H1 (cell line): Measurements from ENCODE around the gene COBLL1. TPM values are rescaled to one million over a fixed set of nuclear protein-coding genes. Genes with fewer than 3 reads are reported as not detected.

Experiments used
- CTCF ChIA-PET: fragments of 300-600 bp; sonication (Branson Sonifier 250); formaldehyde crosslinking; loops from one replicate; lab custom pipeline; 2021; ENCODE audit not compliant: partially characterized antibody; lab: Charles Lee
- POLR2A ChIA-PET: fragments of 300-600 bp; sonication (Branson Sonifier 250); formaldehyde crosslinking; loops from one replicate; lab custom pipeline; 2021; ENCODE audit warnings: inconsistent platforms; ENCODE audit not compliant: partially characterized antibody; lab: Charles Lee
- DNase-seq, 2 experiments: peaks; one replicate each; pipeline versions ENCODE4 v3.0.0 to v3.0.0-alpha.2; 2010 to 2022; ENCODE audit warnings: low spot score in 2 of 2, low read depth in 1 of 2, mixed read lengths in 1 of 2
- FAIRE-seq: peaks from 2 replicates; lab custom pipeline; 2011; peaks lifted over from hg19 to GRCh38; lab: Jason Lieb, UNC
- H2AFZ ChIP-seq: 2 replicates; pipeline ENCODE4 v1.8.1; 2012; ENCODE audit warnings: low read length, inconsistent platforms
- H2AK5ac ChIP-seq: 2 replicates; pipeline ENCODE4 v1.6.1; 2013; ENCODE audit warnings: low read depth, low read length
- H2BK120ac ChIP-seq: replicated peaks from 2 replicates; pipeline ENCODE3; 2013; ENCODE audit warnings: low read depth, low read length, inconsistent platforms
- H2BK12ac ChIP-seq: 2 replicates; pipeline ENCODE4 v1.6.1; 2013; ENCODE audit warnings: low read depth, low read length
- H2BK15ac ChIP-seq: 2 replicates; pipeline ENCODE4 v1.6.1; 2013; ENCODE audit warnings: low read length
- H2BK20ac ChIP-seq: 2 replicates; pipeline ENCODE4 v1.6.1; 2013; ENCODE audit warnings: low read length
- H2BK5ac ChIP-seq: 2 replicates; pipeline ENCODE4 v1.6.1; 2013; ENCODE audit warnings: low read depth, low read length
- H3K14ac ChIP-seq: 2 replicates; pipeline ENCODE4 v1.6.1; 2013; ENCODE audit warnings: inconsistent platforms; ENCODE audit not compliant: insufficient read length
- H3K18ac ChIP-seq: 2 replicates; pipeline ENCODE4 v1.6.1; 2013; ENCODE audit warnings: low read length; ENCODE audit errors: extremely low read depth
- H3K23ac ChIP-seq: 2 replicates; pipeline ENCODE4 v1.6.1; 2013; ENCODE audit warnings: inconsistent platforms; ENCODE audit not compliant: insufficient read length
- H3K23me2 ChIP-seq: 2 replicates; pipeline ENCODE4 v1.6.1; 2013; ENCODE audit warnings: low read depth, low read length
- H3K27ac ChIP-seq: 2 replicates; pipeline ENCODE4 v1.6.1; 2011; ENCODE audit warnings: low read depth, low read length, inconsistent platforms
- H3K27me3 ChIP-seq, 4 experiments: replicated peaks in 1 of 4; 1 replicate in 1 of 4; 2 replicates in 3 of 4; pipeline versions ENCODE4 v1.6.1 to v1.8.1; 2011 to 2013; ENCODE audit warnings: low read length in 3 of 4, mild to moderate bottlenecking in 3 of 4, inconsistent platforms in 2 of 4, mixed read lengths in 2 of 4, moderate library complexity in 1 of 4; ENCODE audit not compliant: control insufficient read depth in 3 of 4, insufficient read depth in 3 of 4; ENCODE audit errors: extremely low read depth in 1 of 4
- H3K36me3 ChIP-seq, 4 experiments: 2 replicates each; pipeline versions ENCODE4 v1.6.1 to v1.8.1; 2011 to 2013; ENCODE audit warnings: mild to moderate bottlenecking in 4 of 4, low read length in 3 of 4, moderate library complexity in 2 of 4, control low read depth in 1 of 4, inconsistent platforms in 1 of 4; ENCODE audit not compliant: insufficient read depth in 4 of 4, control insufficient read depth in 2 of 4
- H3K4ac ChIP-seq: replicated peaks from 2 replicates; pipeline ENCODE3; 2013; ENCODE audit warnings: low read length, low read depth, mixed read lengths, inconsistent platforms; ENCODE audit not compliant: insufficient read length
- H3K4me1 ChIP-seq, 4 experiments: replicated peaks in 1 of 4; 1 replicate in 1 of 4; 2 replicates in 3 of 4; pipeline versions ENCODE4 v1.6.1 to v1.8.1; 2011 to 2013; ENCODE audit warnings: low read length in 3 of 4, inconsistent platforms in 2 of 4, mixed read lengths in 1 of 4; ENCODE audit not compliant: insufficient read depth in 4 of 4, control insufficient read depth in 3 of 4
- H3K4me2 ChIP-seq, 2 experiments: 2 replicates each; pipeline versions ENCODE4 v1.6.1 to v1.8.1; 2011 to 2013; ENCODE audit warnings: low read depth in 2 of 2, low read length in 2 of 2, control low read depth in 1 of 2, inconsistent platforms in 1 of 2, mild to moderate bottlenecking in 1 of 2; ENCODE audit not compliant: insufficient read depth in 1 of 2
- H3K4me3 ChIP-seq, 4 experiments: fragments of 200-600, 300-600 bp in 1 of 4; sonication (generic), shearing (Covaris generic), sonication (Bioruptor Twin) in 1 of 4; 2 replicates each; pipeline versions ENCODE4 v1.5.1 to v1.8.1; 2011 to 2016; ENCODE audit warnings: low read length in 4 of 4, low read depth in 3 of 4, control low read depth in 2 of 4, inconsistent platforms in 2 of 4, mild to moderate bottlenecking in 2 of 4, mixed read lengths in 1 of 4, moderate library complexity in 1 of 4; ENCODE audit not compliant: insufficient read depth in 2 of 4; ENCODE audit errors: extremely low read depth in 1 of 4
- H3K56ac ChIP-seq: replicated peaks from 2 replicates; pipeline ENCODE3; 2013; ENCODE audit warnings: low read depth, mild to moderate bottlenecking, mixed read lengths, low read length, inconsistent platforms; ENCODE audit not compliant: insufficient read length
- H3K79me1 ChIP-seq: 2 replicates; pipeline ENCODE4 v1.6.1; 2013; ENCODE audit warnings: low read depth, low read length, control low read depth
- H3K79me2 ChIP-seq, 2 experiments: 2 replicates each; pipeline versions ENCODE4 v1.6.1 to v1.8.1; 2012 to 2013; ENCODE audit warnings: low read length in 2 of 2, mild to moderate bottlenecking in 2 of 2, inconsistent platforms in 1 of 2; ENCODE audit not compliant: insufficient read depth in 2 of 2, control insufficient read depth in 1 of 2
- H3K9ac ChIP-seq, 4 experiments: replicated peaks in 1 of 4; 1 replicate in 1 of 4; 2 replicates in 3 of 4; pipeline versions ENCODE4 v1.6.1 to v1.8.1; 2011 to 2013; ENCODE audit warnings: low read depth in 3 of 4, low read length in 3 of 4, control low read depth in 2 of 4, mild to moderate bottlenecking in 2 of 4, moderate library complexity in 2 of 4, inconsistent platforms in 1 of 4; ENCODE audit errors: extremely low read depth in 1 of 4
- H3K9me3 ChIP-seq, 2 experiments: 2 replicates each; pipeline versions ENCODE4 v1.6.1 to v1.8.1; 2012 to 2013; ENCODE audit warnings: mild to moderate bottlenecking in 2 of 2, moderate library complexity in 2 of 2, control low read depth in 1 of 2, inconsistent platforms in 1 of 2, low read depth in 1 of 2, low read length in 1 of 2, mixed read lengths in 1 of 2; ENCODE audit not compliant: insufficient read depth in 2 of 2
- H4K20me1 ChIP-seq, 2 experiments: replicated peaks in 1 of 2; 2 replicates each; pipeline versions ENCODE3 to v1.8.1; 2011 to 2013; ENCODE audit warnings: inconsistent platforms in 2 of 2, low read length in 2 of 2, mild to moderate bottlenecking in 1 of 2; ENCODE audit not compliant: insufficient read depth in 2 of 2, control insufficient read depth in 1 of 2
- H4K5ac ChIP-seq: 2 replicates; pipeline ENCODE4 v1.6.1; 2013; ENCODE audit warnings: low read length, low read depth, mixed read lengths, inconsistent platforms; ENCODE audit not compliant: insufficient read length
- H4K8ac ChIP-seq: 2 replicates; pipeline ENCODE4 v1.8.0; 2013; ENCODE audit warnings: mild to moderate bottlenecking, moderate library complexity, low read length, inconsistent platforms; ENCODE audit not compliant: insufficient read depth; ENCODE audit errors: extremely low read depth
- H4K91ac ChIP-seq: replicated peaks from 2 replicates; pipeline ENCODE3; 2013; ENCODE audit warnings: low read length, mixed read lengths, inconsistent platforms; ENCODE audit not compliant: insufficient read length
- ASH2L ChIP-seq: fragments of 200-600, 300-600 bp; sonication (generic); IDR thresholded peaks from one replicate; pipeline ENCODE4 v1.7.1; 2017; ENCODE audit warnings: low read length
- BACH1 ChIP-seq: IDR thresholded peaks from 2 replicates; pipeline ENCODE4 v1.6.1; 2012; ENCODE audit warnings: low read length, improper control_type of control experiment
- EP300 ChIP-seq, 2 experiments: IDR thresholded peaks; 1 replicate in 1 of 2; 2 replicates in 1 of 2; pipeline ENCODE4 v1.6.1; 2011 to 2012; ENCODE audit warnings: low read depth in 2 of 2, low read length in 2 of 2, mild to moderate bottlenecking in 2 of 2, borderline replicate concordance in 1 of 2, inconsistent platforms in 1 of 2, moderate library complexity in 1 of 2
- GTF2F1 ChIP-seq: IDR thresholded peaks from 2 replicates; pipeline ENCODE4 v1.6.1; 2012; ENCODE audit warnings: low read depth, low read length, improper control_type of control experiment, borderline replicate concordance
- JUN ChIP-seq: IDR thresholded peaks from 2 replicates; pipeline ENCODE4 v1.6.1; 2011; ENCODE audit warnings: low read depth, mild to moderate bottlenecking, improper control_type of control experiment, low read length
- JUND ChIP-seq: IDR thresholded peaks from 2 replicates; pipeline ENCODE4 v1.6.1; 2011; ENCODE audit warnings: mild to moderate bottlenecking, improper control_type of control experiment, low read length
- KDM1A ChIP-seq: fragments of 200-600, 300-600 bp; sonication (generic); IDR thresholded peaks from 2 replicates; pipeline ENCODE4 v1.7.1; 2016; ENCODE audit warnings: mild to moderate bottlenecking, low read length, borderline replicate concordance
- NRF1 ChIP-seq: IDR thresholded peaks from 2 replicates; pipeline ENCODE4 v1.6.1; 2011; ENCODE audit warnings: mild to moderate bottlenecking, low read depth, low read length, improper control_type of control experiment
- SUZ12 ChIP-seq: fragments of 200-600 bp; sonication (generic); IDR thresholded peaks from 2 replicates; pipeline ENCODE4 v1.6.1; 2012; ENCODE audit warnings: mild to moderate bottlenecking, inconsistent platforms, low read length, moderate library complexity, mixed read lengths
- WGBS, 2 experiments: shearing (Covaris generic) in 1 of 2; methylation state at CpG; one replicate each; pipeline versions ENCODE4 v1.1.6 to v1.1.7; 2013 to 2015; ENCODE audit warnings: low lambda C conversion rate in 2 of 2, mixed read lengths in 2 of 2, inconsistent platforms in 1 of 2, low coverage in 1 of 2, missing lambda C conversion rate in 1 of 2; ENCODE audit not compliant: insufficient replicate concordance in 2 of 2, insufficient coverage in 1 of 2, insufficient read length in 1 of 2; ENCODE audit errors: extremely low coverage in 1 of 2, missing lambda C conversion rate in 1 of 2; 5-methylcytosine and 5-hydroxymethylcytosine counted together
- polyA plus RNA-seq, 7 experiments: library from polyadenylated mRNA; depleted of rRNA in 3 of 7; stranded (reverse) in 5 of 7; unstranded in 2 of 7; fragments of >200 nt in 5 of 7; fragments of 200-250 nt in 2 of 7; gene quantifications; 1 replicate in 5 of 7; 2 replicates in 1 of 7; 4 replicates in 1 of 7; pipeline versions ENCODE4 v1.2.1 to v1.2.3, GENCODE V29; 2011 to 2013; ENCODE audit warnings: missing spikeins in 2 of 7, mixed read lengths in 2 of 7
- total RNA-seq: library from RNA; stranded (reverse); fragmentation: NEBNext Ultra II Directional; extraction: Animal tissue kit (Norgen Biotek cat#: 25700); gene quantifications from 2 replicates; pipeline ENCODE4 v1.2.1, GENCODE V29; 2021

The COBLL1 gene
- total and polyA plus RNA-seq, 2 of the 8 experiments (the other 6 are each of a cell fraction or from before 2014, with no cell fraction given) = 2.2 to 6.2 TPM

- no peak overlapping the region for H3K4ac ChIP-seq
- H4K91ac ChIP-seq = no peak overlapping the region
- no peaks in the 10 kb centered on the region for H3K9me3 ChIP-seq
- no peaks in the 10 kb centered on the region for H3K23me2 ChIP-seq
- H2BK5ac ChIP-seq = no peak overlapping the region
- no peak overlapping the region for H4K8ac ChIP-seq
- H2AK5ac ChIP-seq = no peak overlapping the region
- H3K18ac ChIP-seq = no peak overlapping the region
- no peaks in the 10 kb centered on the region for H4K20me1 ChIP-seq
- H3K23ac ChIP-seq = no peak overlapping the region
- no peaks in the 10 kb centered on the region for H3K36me3 ChIP-seq
- H2BK15ac ChIP-seq = no peak overlapping the region
- no peak overlapping the region for H3K27ac ChIP-seq
- H3K27me3 ChIP-seq = no peaks in the 10 kb centered on the region
- H3K4me1 ChIP-seq = no peaks in the 10 kb centered on the region
- TF ChIP-seq GTF2F1 (no peak), KDM1A (no peak), BACH1 (no peak), ASH2L (no peak), NRF1 (no peak), JUND (no peak), EP300 (IDR thresholded peaks at IDR 0.05; ENCODE audit: borderline replicate concordance in 1 of 2, low read depth in 2 of 2, low read length in 2 of 2) (no peak), JUN (no peak), SUZ12 (no peak)
- TF ChIP-seq, all 59 proteins: peak for 0
- CTCF ChIA-PET = interaction anchor here (0.5 to 1.7 kb wide), 5 partner anchors 8 to 132 kb away, joined by 3 to 4 read pairs (median 4); no protein-coding TSS in a partner anchor
- FAIRE-seq (no peak), DNase-seq (no peak)
- Histone ChIP-seq H3K79me2 (no peaks in the 10 kb centered on the region), H3K56ac (no peak overlapping the region), H2AFZ (no peak overlapping the region), H2BK120ac (no peak overlapping the region), H2BK12ac (no peak overlapping the region), H3K4me3 (no peak overlapping the region), H2BK20ac (no peak overlapping the region), H3K4me2 (no peak overlapping the region), H4K5ac (no peak overlapping the region), H3K14ac (no peak overlapping the region), H3K9ac (no peak overlapping the region), H3K79me1 (no peaks in the 10 kb centered on the region)
- WGBS, 2 experiments = 90% methylated on average over 3 of the region's 3 CpGs; no CpG with 5 or more reads in 1 of the 2 experiments
- POLR2A ChIA-PET = no interaction called here
Observed at GRCh38 chr2:164692114-164692513, 149.5 kb downstream of the COBLL1 start.
